Measurements from ENCODE around the gene SLC39A1.
"Not testable (repeated sequence)": the region's sequence is repeated elsewhere in the genome, so short reads cannot be mapped to it uniquely, and the experiment has no call there.

The SLC39A1 gene

DNA sequence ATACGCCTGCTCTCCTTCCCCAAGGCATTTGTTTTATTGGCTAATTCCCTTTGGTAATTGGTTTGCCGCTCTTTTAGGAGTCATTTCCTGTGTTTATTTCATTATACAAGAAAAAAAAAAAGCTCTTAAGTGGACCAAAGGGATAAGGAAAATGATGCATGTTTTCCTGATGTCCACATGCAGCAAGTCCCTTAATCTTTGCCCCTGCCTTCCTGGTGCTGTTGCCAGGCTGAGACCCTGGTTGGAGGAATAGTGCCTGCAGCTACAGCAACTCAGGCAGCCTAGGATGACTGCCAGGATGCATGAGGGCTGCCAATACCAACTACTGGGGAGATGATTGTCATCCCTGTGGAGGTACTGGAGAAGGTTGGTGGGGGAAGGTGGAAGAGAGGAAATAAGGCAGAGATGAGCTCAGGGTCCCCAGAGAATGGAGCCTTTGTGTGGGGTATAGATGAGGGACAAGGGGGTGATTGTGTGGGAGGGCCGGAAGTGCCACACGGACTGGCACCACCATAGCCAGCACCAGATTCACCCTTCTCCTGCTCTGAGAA lies 34.5 kb downstream of the SLC39A1 start:
- DNase-seq = no peak

DNA sequence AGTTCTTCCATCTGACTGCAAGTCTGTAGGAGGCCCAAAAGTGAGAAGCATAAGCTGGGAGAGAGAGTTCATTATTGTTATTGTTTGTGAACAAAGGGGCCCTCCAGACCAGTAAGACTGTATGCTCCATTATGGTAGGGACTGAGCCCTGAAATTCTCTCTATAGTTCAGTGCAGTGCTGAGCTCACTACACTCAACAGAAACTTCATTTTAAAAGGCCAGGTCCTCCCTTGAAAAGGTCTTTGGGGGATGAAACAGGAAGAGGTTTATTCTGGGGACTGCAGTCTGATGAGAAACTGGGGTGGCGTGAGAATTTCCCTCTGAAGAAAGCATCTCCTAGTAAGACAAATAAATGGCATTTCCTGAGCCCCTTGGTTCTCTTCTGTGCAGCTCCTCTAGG lies 35.1 kb downstream of the SLC39A1 start:
- DNase-seq = no peak

DNA sequence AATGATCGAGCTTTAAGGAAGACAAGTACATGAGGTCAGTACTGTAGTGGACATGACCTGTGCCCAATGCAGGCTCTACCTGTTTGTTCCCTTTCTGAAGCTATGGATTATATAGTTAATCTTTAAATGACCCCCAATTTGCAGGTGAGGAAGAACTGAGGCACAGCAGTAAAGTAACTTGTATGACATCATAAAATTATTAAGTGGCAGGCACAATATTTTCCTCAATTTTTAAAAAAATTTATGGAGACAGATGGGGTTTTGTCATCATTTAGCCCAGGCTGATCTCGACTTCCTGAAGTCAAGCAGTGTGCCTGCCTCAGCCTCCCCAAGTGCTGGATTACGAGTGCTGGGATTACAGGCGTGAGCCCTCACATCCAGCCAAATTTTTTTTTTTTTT lies 36.9 kb downstream of the SLC39A1 start:
- DNase-seq = no peak

DNA sequence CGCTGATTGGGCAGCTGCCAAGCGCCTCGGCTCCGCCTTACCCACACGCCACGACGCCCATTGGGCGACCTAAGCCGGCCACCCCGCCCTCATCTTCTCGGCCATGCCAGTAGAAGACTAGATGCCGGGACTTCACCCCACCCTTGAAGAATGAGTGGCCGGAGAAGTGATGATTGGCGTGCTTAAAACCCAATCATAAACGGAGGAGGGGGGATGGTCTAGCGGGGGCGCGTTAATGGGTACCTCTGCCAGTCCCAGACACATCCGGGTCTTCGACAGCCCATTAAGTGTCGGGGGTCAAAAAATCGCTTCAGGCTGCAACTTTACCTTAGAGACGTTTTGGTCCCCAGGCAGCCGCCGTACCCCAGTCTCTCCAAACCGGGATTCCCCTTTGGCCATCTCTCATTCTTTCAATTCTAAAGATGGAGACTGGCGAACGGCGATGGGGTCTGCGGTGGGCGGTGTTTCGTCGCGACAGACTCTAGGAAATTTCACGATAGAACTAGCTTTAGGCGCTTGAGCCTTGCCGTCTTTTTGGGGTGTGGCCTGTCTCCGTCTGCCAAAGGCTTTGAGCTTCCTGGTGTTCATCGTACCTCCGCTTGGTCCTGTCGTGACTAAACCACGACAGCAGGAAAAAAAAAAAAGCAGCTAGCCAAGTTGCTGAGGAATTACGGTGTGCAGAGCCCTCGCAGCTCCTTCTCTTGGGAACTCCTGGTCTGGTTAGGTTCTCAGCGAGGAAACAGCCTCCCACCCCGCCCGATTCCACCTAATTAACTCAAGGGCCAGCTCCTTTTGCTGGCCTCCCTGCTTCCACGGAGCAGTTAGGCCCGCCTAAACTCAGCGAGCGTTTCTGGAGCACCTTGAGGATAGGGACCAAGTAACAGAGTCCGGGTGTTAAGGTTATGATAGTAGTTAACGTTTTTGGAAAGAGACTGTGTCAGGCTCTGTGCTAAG lies 40.1 kb downstream of the SLC39A1 start, which contains the start of gene GATAD2B:
Gene GATAD2B (minus strand): TSS at position 1 of the 954 bp plus-strand sequence. CDS start 94,625 bp downstream, outside the sequence.
- DNase-seq = peak; percentile 99

DNA sequence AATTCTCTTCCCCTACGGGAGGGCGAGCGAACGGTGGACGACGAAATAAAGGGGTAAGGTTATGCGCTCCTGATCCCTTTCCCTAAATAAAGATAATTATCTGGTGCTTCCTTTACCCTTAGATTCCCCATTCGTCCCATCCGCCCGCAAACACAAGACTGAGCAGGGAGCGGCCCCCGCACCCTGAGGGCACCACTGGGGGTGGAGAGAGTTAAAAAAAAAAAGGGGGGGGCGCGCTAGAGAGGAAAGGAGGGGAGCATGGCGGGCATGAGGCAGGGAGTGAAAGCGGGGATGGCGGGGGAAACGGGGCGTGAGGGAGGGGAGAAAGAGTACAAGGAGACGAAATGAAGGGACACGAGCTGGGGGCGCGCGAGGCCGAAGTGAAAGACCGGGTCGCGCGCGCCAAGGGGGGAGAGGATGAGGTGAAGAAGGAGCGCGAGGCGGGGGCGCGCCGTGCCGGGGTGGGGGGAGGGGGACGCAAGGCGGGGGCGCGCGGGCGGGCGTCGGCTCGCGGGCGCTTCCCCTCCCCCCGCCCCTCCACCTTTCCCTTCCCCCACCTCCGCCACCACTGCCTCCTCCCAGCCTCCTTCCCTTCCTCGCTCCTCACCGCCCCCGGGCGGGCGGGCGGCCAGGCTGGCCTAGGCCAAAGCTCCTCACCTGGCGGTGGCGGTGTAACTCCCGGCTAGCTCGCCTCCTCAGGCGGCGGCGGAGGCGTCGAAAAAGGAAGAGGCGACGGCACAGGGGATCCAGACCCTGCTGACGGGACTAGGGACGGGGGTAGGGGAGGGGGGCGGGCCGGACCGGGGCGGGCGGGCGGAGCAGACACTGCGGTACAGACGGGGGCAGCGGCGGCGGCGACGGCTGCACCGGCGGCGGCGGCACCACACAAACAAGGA lies 41.0 kb downstream of the SLC39A1 start:
- DNase-seq = peak in 1 of 2 experiments; percentile 28

DNA sequence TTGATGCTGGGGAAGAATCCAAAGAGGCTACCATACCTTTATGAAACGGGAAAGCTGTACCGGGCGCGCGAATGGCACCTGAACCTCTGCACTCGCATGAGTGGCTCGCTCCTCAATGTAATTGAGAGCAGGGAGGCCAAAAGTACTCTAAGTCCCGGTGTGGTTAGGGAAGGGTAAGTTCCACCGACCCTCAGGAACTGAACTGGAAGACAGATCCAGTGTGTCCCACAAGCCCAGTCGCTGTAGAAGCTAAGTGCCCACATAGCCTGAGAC lies 41.6 kb downstream of the SLC39A1 start:
- no peak for DNase-seq

DNA sequence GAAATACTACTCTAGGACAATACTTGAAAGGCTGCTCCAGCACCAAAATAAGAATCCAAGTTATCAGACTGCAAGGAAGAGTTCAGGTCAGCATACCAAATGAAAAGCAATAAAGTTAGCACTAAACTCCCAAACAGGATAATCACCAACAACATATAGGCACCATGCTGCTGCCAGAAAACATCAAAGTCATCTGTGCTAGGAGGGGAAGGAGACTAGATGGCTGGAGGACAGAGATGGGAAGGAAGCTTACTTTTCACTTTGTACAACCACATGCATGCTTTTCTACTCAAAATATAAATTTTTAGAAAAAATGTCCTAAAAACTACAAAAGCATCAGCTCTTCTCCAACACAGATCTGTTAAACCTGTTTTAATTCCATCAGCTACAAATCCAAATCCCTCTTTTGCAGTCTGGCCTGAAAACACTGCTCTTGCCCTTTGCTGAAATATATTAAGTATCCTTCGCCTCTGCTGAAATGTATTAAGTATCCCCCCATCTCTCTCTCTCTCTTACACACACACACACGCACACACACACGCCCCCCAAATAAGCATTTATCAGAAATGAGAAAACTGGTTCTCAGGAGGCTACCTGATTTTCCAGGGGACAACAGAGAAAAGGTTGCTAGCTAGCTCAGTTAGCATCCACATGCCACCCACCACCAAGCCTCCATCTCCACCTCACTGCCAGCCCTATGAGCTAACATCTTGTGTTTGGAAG lies 42.1 kb downstream of the SLC39A1 start:
- no peak for DNase-seq

DNA sequence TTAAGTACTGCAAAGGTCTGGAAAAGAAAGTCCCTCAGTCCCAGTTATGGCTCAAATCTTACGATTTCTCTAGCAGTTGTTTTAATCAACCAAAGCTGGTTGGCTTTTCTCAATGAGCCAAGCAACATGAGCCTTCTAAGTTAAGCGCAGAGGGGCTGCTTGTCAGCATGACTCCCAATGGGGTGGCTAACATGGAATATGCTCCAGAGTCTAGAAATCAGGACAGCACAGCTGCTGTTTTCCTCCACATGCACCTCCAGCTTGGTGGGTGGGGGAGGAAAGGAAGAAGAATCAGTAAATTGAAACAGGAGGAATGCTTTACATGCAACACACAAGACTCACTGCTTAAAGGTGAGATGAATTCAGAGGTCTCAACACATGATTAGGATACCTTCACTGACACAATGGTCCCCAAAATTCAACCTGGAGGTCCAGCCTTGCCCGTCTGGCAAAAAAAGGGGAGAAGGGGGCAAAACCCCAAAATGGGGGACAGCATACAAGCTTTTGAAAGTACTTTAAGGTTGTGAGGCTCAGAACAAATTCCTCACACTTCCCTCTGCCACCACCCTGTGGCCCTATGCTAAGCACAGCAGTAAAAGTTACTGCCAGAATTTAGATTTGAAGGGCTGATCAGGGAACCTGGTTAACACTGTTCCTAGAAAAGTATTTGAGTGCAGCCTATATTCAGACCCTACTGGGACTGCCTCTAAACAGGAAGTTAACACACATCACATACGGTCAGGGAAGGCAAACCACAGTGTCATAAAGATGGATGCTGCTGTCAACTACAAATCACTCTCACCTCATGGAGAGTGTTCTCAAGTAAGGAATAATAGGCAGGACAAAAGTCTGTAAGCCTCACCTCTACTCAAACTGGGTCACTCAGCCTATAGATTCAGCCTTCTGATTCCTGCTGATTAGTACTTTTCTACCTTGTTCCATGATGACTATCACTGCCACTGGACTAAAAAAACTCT lies 43.2 kb downstream of the SLC39A1 start:
- peak; percentile 63 to 65 for DNase-seq

DNA sequence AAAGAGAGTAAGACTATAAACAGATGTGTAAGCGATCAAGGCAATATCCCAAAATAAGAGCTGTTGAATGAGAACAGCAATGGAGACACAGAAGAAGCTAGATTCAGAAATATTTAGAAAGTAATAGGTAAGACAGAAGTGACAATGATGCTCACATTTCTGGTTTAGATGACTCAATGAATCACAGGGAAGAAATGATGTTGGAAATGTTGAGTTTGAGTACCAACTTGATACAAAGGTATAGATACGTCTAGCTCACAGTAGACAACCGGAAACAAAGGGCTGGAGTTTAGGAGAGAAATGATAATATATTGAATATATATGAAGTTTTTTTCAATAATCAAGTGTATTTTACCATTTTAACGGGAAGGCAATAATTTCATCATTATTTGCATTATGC lies 47.0 kb downstream of the SLC39A1 start:
- no peak for DNase-seq

DNA sequence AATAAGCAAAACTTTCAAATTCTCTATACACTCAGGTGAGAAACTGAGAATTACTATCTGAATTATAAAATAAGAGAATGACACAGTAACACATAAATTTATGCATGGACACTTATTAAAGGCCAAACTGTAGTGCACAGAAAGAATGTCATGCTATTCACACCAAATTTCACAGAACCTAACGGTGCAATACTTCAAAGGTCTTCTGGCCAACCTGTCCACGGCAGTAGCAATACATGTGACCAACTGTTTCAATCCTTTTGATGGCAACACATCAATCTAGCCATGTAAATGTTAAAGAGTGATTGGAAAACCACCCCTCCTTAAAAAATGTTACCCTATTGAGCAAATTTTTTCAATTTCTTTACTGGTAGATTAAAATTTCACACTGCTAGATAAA lies 51.0 kb downstream of the SLC39A1 start:
- no peak for DNase-seq

DNA sequence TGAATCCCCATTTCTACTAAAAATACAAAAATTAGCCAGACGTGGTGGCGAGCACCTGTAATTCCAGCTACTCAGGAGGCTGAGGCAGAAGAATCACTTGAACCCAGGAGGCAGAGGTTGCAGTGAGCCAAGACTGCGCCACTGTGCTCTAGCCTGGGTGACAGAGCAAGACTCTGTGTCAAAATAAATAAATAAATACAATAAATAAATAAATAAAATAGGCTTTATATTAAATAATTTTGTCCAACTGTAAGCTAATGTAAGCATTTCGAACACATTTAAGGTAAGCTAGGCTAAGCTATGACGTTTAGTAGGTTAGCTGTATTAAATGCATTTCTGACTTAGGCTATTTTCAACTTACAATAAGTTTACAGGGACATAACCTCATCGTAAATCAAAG lies 52.8 kb downstream of the SLC39A1 start:
- not testable (repeated sequence) for DNase-seq
